ENCODE measurements around the gene DUSP5.

DNA sequence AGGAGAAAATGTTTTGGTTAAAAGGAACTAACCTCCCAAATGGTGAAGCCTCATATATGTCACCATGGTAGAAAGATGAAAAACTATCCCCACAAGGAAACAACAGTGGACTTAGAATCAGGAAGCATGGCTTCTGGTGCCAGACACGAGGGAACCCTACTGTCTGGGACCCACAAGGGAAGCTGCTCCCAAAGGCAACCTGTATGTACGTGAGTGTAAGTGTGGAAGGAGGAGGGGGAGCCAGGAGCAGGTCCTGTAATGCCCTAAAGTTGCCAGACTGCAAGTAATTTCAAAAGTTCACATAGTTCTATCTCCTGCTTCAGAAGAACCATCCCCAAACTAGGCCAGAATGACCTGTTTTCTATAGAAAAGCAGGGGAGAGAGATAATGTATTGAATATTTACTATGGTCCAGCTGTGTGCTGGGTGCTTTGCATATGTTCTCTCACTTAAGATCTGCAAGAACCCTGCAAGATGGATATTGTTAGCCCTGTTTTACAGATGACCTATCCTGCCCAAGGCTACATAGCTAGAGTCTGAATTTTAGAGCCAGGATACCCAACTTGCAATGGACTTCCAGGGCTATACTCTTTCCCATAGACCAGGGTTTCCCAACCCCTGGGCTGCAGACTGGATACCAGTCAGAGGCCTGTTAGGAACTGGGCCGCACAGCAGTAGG is 19.2 kb downstream of the DUSP5 start:
- TF ChIP-seq CTCF (IDR thresholded peaks at IDR 0.05) (no peak), ZFX (IDR thresholded peaks at IDR 0.05; ENCODE audit: borderline replicate concordance) (no peak)

Measured in 22Rv1 (cell line).